Ovary (tissue), 9 donors: ENCODE results near the gene CCDC80. TPM values are rescaled to one million over a fixed set of nuclear protein-coding genes. Genes with fewer than 3 reads are reported as not detected.

Source experiments
- DNase-seq, 5 donors: peaks; one replicate each; pipeline ENCODE4 v3.0.0-alpha.2; 2019 to 2020
- H3K27ac ChIP-seq, 2 donors: fragments of 200-600 bp; one replicate each; pipeline versions ENCODE4 v1.5.1 to v1.8.0; 2019 to 2022
- H3K27me3 ChIP-seq: fragments of 200-600 bp; one replicate; pipeline ENCODE4 v1.8.0; 2022
- H3K36me3 ChIP-seq: fragments of 200-600 bp; sonication (generic); one replicate; pipeline ENCODE4 v1.5.1; 2019
- H3K4me1 ChIP-seq: one replicate; pipeline ENCODE4 v1.8.1; 2013; ENCODE audit warnings: mild to moderate bottlenecking, moderate library complexity; ENCODE audit not compliant: insufficient read depth
- H3K4me3 ChIP-seq: fragments of 200-600 bp; sonication (generic); one replicate; pipeline ENCODE4 v1.5.1; 2017
- H3K9me3 ChIP-seq, 2 donors: fragments of 200-600 bp in 1 of 2; sonication (generic) in 1 of 2; one replicate each; pipeline versions ENCODE4 v1.5.1 to v1.8.1; 2013 to 2019; ENCODE audit warnings: mild to moderate bottlenecking in 1 of 2, moderate library complexity in 1 of 2
- EP300 ChIP-seq: sonication (generic); formaldehyde crosslinking; IDR thresholded peaks from one replicate; pipeline ENCODE4 v1.6.1; 2017; ENCODE audit warnings: antibody characterized with exemption
- POLR2A ChIP-seq: fragments of 450-650 bp; IDR thresholded peaks from one replicate; pipeline ENCODE4 v1.6.1; 2017; ENCODE audit warnings: antibody characterized with exemption, mild to moderate bottlenecking, moderate library complexity
- WGBS, 3 donors: extraction: QIAGEN DNeasy Blood & Tissue Kit in 1 of 3; methylation state at CpG; one replicate each; pipeline versions ENCODE4 v1.1.5 to v1.1.7; 2013 to 2017; 5-methylcytosine and 5-hydroxymethylcytosine counted together
- intact Hi-C, 4 donors: fragments of 100-400 bp; cut with DNase I; formaldehyde crosslinking; loops; one replicate each; pipeline versions ENCODE4 v1.11.0 to v1.15.1; 2022 to 2023
- polyA plus RNA-seq, 2 donors: library from polyadenylated mRNA; stranded (reverse); fragments of 200-250 nt in 1 of 2; fragments of 350-450 nt in 1 of 2; fragmentation: Illumina TruSeq in 1 of 2; extraction: RNeasy Lipid Tissue Mini Kit (QIAGEN cat#74804) in 1 of 2; gene quantifications; one replicate each; pipeline ENCODE4 v1.2.3, GENCODE V29; 2013 to 2014
- total RNA-seq, 7 donors: library from RNA; depleted of rRNA in 2 of 7; stranded (reverse); fragments of >200 nt in 2 of 7; fragmentation: NEBNext Ultra II Directional in 3 of 7; extraction: Animal tissue kit (Norgen Biotek cat#: 25700) in 3 of 7; gene quantifications; one replicate each; pipeline versions ENCODE4 v1.1.0 to v1.2.4, GENCODE V29; 2016 to 2023
- TF ChIP-seq, protein P1 (sequence below), 3 donors: fragments of 450-650 bp in 2 of 3; fragments of 200-600 bp in 1 of 3; IDR thresholded peaks; one replicate each; pipeline versions ENCODE4 v1.5.1 to v1.8.0; 2016 to 2022; ENCODE audit warnings: antibody characterized with exemption in 3 of 3, mild to moderate bottlenecking in 1 of 3
- donor health status: DM: no; HTN: no; CAD: no; lungs with moderate emphysema.
- donor health status: DM: no; HTN: no; CAD: no.
- donor health status: Bipolar disorder and iron deficiency.
- donor health status: DM: yes; HTN: yes; CAD: no.
- donor health status: DM: no; HTN: no; CAD: no.
- donor health status: DM: yes; HTN: yes; CAD: no.

The CCDC80 gene
- total and polyA plus RNA-seq, 9 donors: 13.2 to 539 (median 92.2) TPM

DNA sequence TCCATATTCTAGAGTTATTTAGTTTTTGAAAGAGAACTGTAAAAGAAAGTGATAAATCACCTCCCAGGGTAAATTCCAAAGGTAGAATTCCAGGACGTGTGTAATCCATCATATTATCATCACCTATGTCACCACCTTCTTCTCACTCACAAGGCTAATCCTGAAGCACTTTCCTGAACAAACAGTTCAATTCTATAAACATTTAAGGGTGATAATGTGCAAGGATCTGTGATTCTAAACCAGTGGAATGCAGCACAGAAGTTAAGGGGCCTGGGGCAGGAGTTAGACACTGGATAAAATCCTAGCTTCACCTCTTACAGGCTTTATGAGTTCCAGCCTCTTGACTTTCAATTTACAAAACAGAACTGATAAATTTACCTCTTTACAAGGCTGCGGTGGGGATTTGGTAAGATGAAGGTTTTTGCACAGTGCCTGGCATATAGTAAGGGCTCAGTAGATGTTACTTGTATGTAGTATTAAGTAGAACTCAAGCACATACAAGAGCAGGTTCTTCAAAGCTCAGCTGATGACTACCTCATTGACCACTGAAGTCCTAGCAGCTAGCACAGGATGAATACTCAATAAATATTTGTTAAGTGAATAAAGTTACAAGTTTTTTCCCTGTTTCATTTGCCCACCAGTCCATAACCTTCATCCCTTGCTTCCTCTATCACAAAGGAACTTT, 47.3 kb upstream of the CCDC80 start:
- 63 to 72% (median 69%) methylated on average over 2 of the region's 2 CpGs for WGBS, 3 donors
- H3K27me3 ChIP-seq: no peaks in the 10 kb centered on the region
- intact Hi-C loops: no loop called here
- H3K4me1 ChIP-seq: no peaks in the 10 kb centered on the region
- no peak overlapping the region for H3K27ac ChIP-seq
- TF ChIP-seq, protein P1, sequence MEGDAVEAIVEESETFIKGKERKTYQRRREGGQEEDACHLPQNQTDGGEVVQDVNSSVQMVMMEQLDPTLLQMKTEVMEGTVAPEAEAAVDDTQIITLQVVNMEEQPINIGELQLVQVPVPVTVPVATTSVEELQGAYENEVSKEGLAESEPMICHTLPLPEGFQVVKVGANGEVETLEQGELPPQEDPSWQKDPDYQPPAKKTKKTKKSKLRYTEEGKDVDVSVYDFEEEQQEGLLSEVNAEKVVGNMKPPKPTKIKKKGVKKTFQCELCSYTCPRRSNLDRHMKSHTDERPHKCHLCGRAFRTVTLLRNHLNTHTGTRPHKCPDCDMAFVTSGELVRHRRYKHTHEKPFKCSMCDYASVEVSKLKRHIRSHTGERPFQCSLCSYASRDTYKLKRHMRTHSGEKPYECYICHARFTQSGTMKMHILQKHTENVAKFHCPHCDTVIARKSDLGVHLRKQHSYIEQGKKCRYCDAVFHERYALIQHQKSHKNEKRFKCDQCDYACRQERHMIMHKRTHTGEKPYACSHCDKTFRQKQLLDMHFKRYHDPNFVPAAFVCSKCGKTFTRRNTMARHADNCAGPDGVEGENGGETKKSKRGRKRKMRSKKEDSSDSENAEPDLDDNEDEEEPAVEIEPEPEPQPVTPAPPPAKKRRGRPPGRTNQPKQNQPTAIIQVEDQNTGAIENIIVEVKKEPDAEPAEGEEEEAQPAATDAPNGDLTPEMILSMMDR (IDR thresholded peaks at IDR 0.05): no peak
- TF ChIP-seq POLR2A (no peak), EP300 (no peak)
- no peaks in the 10 kb centered on the region for H3K36me3 ChIP-seq
- no peaks in the 10 kb centered on the region for H3K9me3 ChIP-seq
- no peak overlapping the region for H3K4me3 ChIP-seq
- no peak for DNase-seq

DNA sequence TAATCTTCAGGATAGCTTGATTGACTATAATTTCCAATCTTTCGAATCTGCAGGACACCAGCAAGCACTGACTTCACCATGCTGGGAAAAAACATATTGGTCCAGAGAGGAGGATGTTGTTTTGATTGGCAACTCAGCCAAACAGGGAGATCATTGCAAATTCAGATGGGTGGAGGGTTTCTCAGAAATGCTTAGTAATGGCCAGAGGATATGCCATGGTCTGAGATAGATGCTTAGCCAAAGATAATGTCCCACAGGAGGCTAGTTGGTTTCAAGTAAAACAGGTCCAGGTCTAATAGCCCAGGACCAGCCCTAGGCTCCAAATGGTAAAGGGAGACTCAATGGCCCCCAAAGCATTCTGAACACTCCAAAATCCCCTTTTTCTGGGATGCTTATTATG, 46.7 kb upstream of the CCDC80 start:
- Histone ChIP-seq H3K4me3 (no peak overlapping the region), H3K27me3 (no peaks in the 10 kb centered on the region), H3K36me3 (no peaks in the 10 kb centered on the region), H3K4me1 (no peaks in the 10 kb centered on the region), H3K9me3 (no peaks in the 10 kb centered on the region), H3K27ac (no peak overlapping the region)
- TF ChIP-seq POLR2A (no peak), EP300 (no peak)
- TF ChIP-seq, protein P1 (IDR thresholded peaks at IDR 0.05): no peak
- intact Hi-C loops: no loop called here
- DNase-seq: no peak
- 91 to 100% (median 100%) methylated on average over 1 of the region's 1 CpG for WGBS, 3 donors

DNA sequence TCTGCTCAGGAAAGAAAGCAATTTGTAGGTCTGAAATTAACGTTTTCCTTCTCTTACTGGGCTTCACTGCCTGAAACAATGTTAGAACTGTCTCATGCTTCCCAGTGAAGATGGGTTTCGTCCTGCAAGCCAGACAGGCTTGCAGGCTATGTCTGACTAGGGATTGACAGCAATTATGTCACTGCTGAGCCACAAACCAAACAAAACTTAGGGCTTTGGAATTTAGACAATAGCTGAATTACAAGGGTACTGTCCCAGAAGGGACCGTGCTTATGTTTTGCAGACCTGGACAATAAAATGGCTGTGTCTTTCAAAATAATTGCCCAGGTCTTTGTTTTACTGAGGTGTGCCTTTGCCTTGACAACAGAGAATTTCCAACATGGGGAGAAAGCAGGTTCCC, 46.3 kb upstream of the CCDC80 start:
- 82 to 89% (median 86%) methylated on average over 3 of the region's 3 CpGs for WGBS, 3 donors
- no peak for DNase-seq
- Histone ChIP-seq H3K36me3 (no peaks in the 10 kb centered on the region), H3K27me3 (no peaks in the 10 kb centered on the region), H3K27ac (no peak overlapping the region), H3K9me3 (no peaks in the 10 kb centered on the region), H3K4me3 (no peak overlapping the region), H3K4me1 (no peaks in the 10 kb centered on the region)
- intact Hi-C loops: no loop called here
- no peak for TF ChIP-seq POLR2A
- TF ChIP-seq EP300: no peak
- TF ChIP-seq, protein P1 (IDR thresholded peaks at IDR 0.05): no peak

DNA sequence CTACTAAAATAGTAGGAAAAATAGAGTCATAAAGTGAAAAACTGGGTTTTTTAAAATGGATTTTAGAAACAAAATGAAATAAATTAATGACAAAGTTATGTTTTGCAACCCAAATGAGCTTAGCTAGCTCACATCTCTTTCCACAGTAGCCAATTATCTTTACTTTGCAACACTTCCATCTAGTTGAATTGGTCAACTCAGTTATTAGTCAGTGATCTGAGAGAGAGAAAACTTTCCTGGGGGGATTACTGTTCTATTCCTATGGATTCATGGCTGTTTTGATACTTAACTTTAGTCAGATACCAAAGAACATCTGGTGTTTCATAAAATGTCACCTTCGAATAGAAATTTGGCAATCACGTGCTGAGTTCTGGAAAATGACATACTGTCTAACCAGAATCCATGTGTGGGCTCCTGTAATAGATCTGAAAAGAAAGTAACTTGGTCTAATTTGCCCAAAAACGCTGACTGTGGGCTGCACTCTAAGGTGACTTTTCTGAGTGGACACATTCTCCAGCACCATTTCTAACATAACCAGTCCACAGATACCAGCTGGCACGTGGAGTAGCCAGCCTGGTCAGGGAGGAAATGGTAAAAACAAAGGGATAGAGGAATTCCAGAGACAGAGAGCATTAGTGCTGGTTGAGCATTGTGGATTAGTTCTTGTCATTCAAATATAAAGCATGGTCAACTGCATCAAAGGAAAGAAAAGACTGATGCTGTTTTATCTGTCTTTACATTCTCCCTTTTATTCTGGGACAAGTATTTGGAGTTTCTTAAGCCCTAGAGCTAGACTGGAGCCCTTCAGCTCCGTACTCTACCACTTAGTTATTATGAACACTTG, 45.2 kb upstream of the CCDC80 start:
- Histone ChIP-seq H3K36me3 (no peaks in the 10 kb centered on the region), H3K27ac (no peak overlapping the region), H3K27me3 (no peaks in the 10 kb centered on the region), H3K4me1 (no peaks in the 10 kb centered on the region), H3K9me3 (no peaks in the 10 kb centered on the region), H3K4me3 (no peak overlapping the region)
- TF ChIP-seq, protein P1 (IDR thresholded peaks at IDR 0.05): no peak
- TF ChIP-seq EP300: no peak
- no peak for TF ChIP-seq POLR2A
- intact Hi-C loops: no loop called here
- DNase-seq: no peak
- WGBS, 3 donors: 70 to 80% (median 75%) methylated on average over 5 of the region's 5 CpGs
